HG03469 (cell line): ENCODE results near the gene TOGARAM2.
"Not testable (repeated sequence)": the region's sequence is repeated elsewhere in the genome, so short reads cannot be mapped to it uniquely, and the experiment has no call there.

Experiments used
- ATAC-seq: cut with Tn5 transposase; IDR thresholded peaks from one replicate; pipeline ENCODE4 v1.9.1; 2021; ENCODE audit warnings: mild to moderate bottlenecking, moderate library complexity, moderate number of reproducible peaks; ENCODE audit not compliant: unreplicated experiment

TOGARAM2 gene

DNA sequence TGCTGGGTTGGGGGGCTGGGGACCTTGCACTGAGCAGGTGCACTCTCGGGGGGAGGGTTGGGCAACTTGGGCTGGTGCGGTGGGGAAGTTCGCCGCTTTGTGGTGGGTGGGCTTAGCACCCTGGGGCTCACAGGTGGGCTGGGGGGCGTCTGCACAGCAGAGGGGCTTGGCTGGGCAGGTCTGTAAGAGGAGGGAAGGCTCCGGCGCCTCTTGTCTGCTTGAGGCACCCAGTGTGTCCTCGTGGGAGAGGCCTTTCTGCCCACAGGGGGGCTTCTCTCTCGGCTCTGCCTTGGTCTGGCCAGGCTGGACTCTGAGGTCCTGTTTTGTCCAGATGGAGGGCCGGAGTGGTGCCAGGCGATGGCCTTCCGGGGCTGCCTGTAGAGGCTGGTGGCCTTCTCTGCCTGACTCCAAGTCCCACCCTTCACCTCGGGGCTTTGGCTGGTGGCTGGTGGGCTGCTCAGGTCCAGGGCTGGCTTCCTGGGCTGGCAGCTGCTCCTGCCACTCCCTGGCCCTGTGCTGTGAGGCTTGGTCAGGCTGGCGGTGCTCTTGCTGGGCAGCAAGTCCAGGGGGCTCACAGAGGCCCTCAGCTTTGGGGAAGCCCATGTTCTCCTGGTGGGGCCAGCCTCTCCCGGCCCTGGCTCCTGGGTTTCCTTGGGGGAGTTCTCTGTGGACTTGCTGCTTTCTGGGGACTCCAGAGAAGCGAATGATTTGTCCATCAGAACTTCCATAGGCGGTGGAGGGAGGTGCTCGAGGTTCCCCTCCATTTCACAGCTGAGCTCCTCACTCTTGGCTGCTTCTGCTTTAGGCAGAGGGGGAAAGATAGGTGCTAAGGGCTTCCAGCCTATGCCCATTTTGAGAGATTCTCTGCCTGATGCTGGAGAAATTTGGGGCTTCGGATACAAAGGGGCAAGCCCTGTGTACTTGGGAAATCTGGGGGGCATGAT lies 90.2 kb downstream of the TOGARAM2 start:
- ATAC-seq, result no peak

DNA sequence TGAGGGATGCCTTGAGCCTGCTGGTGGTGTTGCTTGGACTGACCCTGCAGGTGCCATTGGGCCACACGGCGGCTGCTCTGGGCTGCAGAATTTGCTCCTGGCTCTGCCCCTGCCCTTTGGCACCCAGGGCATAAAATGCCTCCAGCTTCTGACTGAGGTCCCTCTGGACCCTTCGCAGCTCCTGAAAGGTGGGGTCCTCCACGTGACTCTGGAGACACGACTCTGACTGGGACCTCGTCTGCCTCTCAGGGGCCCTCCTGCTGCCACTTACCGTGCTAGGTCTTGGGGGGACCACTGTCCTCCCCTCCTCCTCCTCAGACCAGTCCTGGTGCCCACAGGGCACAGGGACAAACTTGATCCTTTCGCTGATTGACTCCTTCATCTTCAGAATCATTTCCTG lies 91.2 kb downstream of the TOGARAM2 start:
- ATAC-seq, result no peak

DNA sequence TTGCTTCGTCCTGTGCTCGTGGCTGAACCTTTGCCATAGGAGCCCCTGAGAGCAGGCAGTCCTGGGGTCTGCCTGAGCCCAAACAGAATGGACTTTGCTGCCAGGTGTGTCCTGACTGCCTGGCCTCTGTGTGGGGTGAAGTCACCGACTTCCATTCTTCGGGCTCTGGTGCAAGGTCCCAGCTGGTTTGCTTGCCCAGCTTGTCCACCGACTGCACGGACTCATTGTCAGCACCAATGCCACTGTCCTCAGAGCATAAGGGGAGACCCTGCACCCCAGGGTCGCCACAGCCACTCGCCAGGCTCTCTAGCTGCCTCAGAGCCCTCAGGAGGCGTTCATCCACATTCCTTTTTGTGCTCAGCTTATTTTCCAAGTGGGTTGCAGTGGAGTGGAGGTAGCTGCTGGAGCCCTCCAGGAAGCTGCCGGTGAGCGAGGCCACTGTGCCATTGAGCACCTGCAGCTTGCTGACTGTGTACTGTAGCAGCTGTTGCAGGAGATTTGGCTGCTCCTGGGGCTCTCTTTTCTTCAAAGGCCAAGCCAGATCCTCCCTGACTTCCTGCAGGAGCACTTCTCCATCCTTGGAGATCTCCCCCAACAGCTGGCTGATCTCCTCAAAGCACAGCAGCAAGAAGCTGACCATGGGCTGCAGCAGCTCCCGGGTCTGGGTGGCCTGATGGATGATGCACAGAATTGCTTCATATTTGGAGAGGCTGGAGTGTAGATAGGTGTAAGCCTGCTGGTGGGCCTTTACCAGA lies 92.0 kb downstream of the TOGARAM2 start:
- ATAC-seq, result no peak

GRCh38 chr2:29073933-29074332 lies 92.8 kb downstream of the TOGARAM2 start:
- ATAC-seq, result no peak

DNA sequence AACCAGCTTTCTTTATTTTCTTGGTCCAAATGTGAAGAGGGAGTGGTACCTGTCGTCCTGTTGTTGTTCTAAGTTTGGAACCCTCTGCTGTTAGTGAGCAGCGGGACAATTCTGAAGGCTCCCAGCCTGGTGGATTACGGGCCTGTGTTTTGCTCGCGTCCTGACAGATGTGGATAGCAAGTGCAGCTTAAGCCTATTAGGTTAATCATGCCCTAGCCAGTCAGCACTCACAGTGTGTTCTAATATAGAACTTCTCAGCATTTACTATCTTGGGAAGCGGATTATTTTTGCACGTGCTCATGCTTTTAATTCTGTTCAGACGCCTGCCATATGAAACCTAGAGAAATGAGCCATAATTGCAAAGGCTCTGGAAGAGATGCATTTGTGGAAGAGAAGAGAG lies 93.3 kb downstream of the TOGARAM2 start, which contains the start of gene PCARE:
PCARE (minus strand) TSS at position 113 of the 400 bp plus-strand sequence. CDS start 262 bp downstream, outside the sequence.
- no peak for ATAC-seq

GRCh38 chr2:29075894-29076705 lies 95.0 kb downstream of the TOGARAM2 start:
- ATAC-seq, result no peak

DNA sequence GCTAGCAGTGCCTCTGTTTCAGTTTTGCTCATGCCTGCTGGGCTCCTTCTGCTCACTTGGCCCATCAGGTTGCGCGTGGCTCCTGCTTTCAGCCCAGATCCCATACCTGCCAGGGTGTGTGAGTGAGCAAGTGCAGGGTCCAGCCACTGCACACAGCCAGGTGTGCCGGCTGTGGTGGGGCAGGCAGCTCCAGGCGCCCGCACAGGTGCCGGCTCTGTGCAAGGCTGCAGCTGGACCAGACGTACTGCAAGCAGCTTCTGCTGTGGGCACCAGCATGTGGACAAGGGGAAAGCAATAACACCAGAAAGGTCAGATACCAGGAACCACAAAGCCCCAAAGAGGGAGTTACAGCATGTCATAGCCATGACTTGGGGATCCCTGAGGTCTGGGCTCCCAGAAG lies 98.8 kb downstream of the TOGARAM2 start:
- no peak for ATAC-seq

GRCh38 chr2:29080886-29081743 lies 100.0 kb downstream of the TOGARAM2 start:
- ATAC-seq, result no peak

GRCh38 chr2:29082804-29083495 lies 101.9 kb downstream of the TOGARAM2 start:
- no peak for ATAC-seq

- no peak for ATAC-seq
These were observed 103.5 kb downstream of the TOGARAM2 start for GRCh38 chr2:29084554-29084953.

DNA sequence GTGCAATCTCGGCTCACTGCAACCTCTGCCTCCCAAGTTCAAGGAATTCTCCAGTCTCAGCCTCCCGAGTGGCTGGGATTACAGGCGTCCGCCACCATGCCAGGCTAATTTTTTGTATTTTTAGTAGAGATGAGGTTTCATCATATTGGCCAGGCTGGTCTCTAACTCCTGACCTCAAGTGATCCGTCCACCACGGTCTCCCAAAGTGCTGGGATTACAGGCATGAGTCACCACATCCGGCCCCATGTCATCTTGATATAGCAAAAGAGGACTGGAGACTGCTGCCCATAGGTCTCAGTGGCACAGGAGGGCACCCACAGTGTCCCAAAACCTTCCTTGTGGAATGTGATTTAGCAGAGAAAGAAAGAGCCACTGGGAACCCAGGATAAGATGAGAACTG lies 109.2 kb downstream of the TOGARAM2 start:
- not testable (repeated sequence) for ATAC-seq

DNA sequence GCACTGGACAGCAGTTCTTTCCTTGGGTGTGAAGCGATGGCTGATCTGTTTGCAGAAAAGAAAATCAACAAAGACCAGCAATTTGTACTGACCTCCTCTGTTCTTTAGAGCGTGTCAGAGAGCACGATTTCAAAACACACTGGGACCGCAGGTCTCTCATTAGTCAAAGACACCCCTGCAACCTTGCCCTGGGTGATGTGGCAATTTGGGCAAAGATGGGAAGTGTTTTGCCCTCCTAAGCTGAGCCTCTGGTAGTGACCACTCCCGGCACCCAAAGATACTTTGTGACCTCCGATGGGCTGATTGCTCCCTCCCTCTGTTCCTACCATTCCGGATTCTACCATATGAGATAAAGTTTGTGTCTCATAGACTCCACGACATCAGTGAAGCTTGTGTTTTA lies 115.9 kb downstream of the TOGARAM2 start:
- no peak for ATAC-seq

- ATAC-seq, result no peak
These were observed 116.5 kb downstream of the TOGARAM2 start for GRCh38 chr2:29097569-29097968.

- no peak for ATAC-seq
These were observed 119.5 kb downstream of the TOGARAM2 start for GRCh38 chr2:29100564-29100963.
